Gastroesophageal sphincter (tissue), 4 donors: ENCODE results near the gene C1QL1. TPM values are rescaled to one million over a fixed set of nuclear protein-coding genes. Genes with fewer than 3 reads are reported as not detected.

Source experiments
- ATAC-seq: fragments of 150-250 bp; one replicate; pipeline ENCODE4 v1.9.1; 2016; ENCODE audit warnings: mild to moderate bottlenecking, moderate library complexity
- H3K27ac ChIP-seq, 4 donors: fragments of 200-600 bp; sonication (generic) in 3 of 4; 1 replicate in 3 of 4; 2 replicates in 1 of 4; pipeline ENCODE4 v1.5.1; 2016 to 2019
- H3K27me3 ChIP-seq: fragments of 200-600 bp; sonication (generic); one replicate; pipeline ENCODE4 v1.5.1; 2019
- H3K36me3 ChIP-seq, 2 donors: fragments of 200-600 bp; sonication (generic); one replicate each; pipeline ENCODE4 v1.5.1; 2019; ENCODE audit warnings: control low read depth in 1 of 2
- H3K4me1 ChIP-seq, 3 donors: fragments of 200-600 bp; sonication (generic); 1 replicate in 2 of 3; 2 replicates in 1 of 3; pipeline ENCODE4 v1.5.1; 2016 to 2019; ENCODE audit warnings: control low read depth in 2 of 3
- H3K4me3 ChIP-seq, 2 donors: fragments of 200-600 bp; sonication (generic); one replicate each; pipeline ENCODE4 v1.5.1; 2019; ENCODE audit warnings: mild to moderate bottlenecking in 1 of 2, moderate library complexity in 1 of 2
- H3K9me3 ChIP-seq, 3 donors: fragments of 200-600 bp; sonication (generic); one replicate each; pipeline ENCODE4 v1.5.1; 2017 to 2019; ENCODE audit warnings: control low read depth in 2 of 3
- CTCF ChIP-seq, 4 experiments: fragments of 200-600 bp in 2 of 4; fragments of 450-650 bp in 2 of 4; sonication (generic) in 1 of 4; IDR thresholded peaks; one replicate each; pipeline ENCODE4 v1.5.1; 2017 to 2019; ENCODE audit warnings: antibody characterized with exemption in 4 of 4, mild to moderate bottlenecking in 2 of 4, moderate library complexity in 2 of 4
- EP300 ChIP-seq: sonication (generic); formaldehyde crosslinking; IDR thresholded peaks from one replicate; pipeline ENCODE4 v1.6.1; 2017; ENCODE audit warnings: antibody characterized with exemption, mild to moderate bottlenecking
- POLR2A ChIP-seq, 2 donors: fragments of 450-650 bp; IDR thresholded peaks; one replicate each; pipeline ENCODE4 v1.6.1; 2017; ENCODE audit warnings: antibody characterized with exemption in 2 of 2, mild to moderate bottlenecking in 2 of 2, moderate library complexity in 1 of 2
- POLR2AphosphoS5 ChIP-seq: sonication (generic); formaldehyde crosslinking; IDR thresholded peaks from one replicate; pipeline ENCODE4 v1.6.1; 2017; ENCODE audit warnings: antibody characterized with exemption
- whole genome bisulfite sequencing, 2 donors: methylation state at CpG; one replicate each; pipeline ENCODE4 v1.1.5; 2018; ENCODE audit warnings: low coverage in 1 of 2; 5-methylcytosine and 5-hydroxymethylcytosine counted together
- total RNA-seq, 4 donors: library from RNA; depleted of rRNA; stranded (reverse); fragments of >200 nt; gene quantifications; one replicate each; pipeline ENCODE4 v1.1.0, GENCODE V29; 2016

The C1QL1 gene
- total RNA-seq, 4 donors from 2014 or later = 4.1 to 7.1 (median 5.0) TPM

- 80% methylated on average over 2 of the region's 3 CpGs; no CpG with 5 or more reads in 1 of the 2 donors for WGBS, 2 donors
- Histone ChIP-seq H3K4me3 (no peak overlapping the region), H3K36me3 (no peaks in the 10 kb centered on the region), H3K9me3 (peaks cover 0 to 6% (median 0%) of the 10 kb centered on the region in 3 donors), H3K27me3 (no peaks in the 10 kb centered on the region), H3K27ac (no peak overlapping the region), H3K4me1 (no peaks in the 10 kb centered on the region)
- ATAC-seq = no peak
- TF ChIP-seq POLR2A (IDR thresholded peaks at IDR 0.05) (no peak), POLR2AphosphoS5 (no peak), CTCF (IDR thresholded peaks at IDR 0.05) (no peak), EP300 (no peak)
Measured at GRCh38 chr17:45004388-45004787, 36.3 kb upstream of the C1QL1 start.

- 65% methylated on average over 4 of the region's 8 CpGs; no CpG with 5 or more reads in 1 of the 2 donors for WGBS, 2 donors
Measured at GRCh38 chr17:45003877-45004276, 35.8 kb upstream of the C1QL1 start.

GRCh38 chr17:45001310-45001709 lies 33.2 kb upstream of the C1QL1 start:
- no CpG with 5 or more reads among the region's 3 CpGs for WGBS, 2 donors
- no peak overlapping the region for H3K27ac ChIP-seq
- H3K27me3 ChIP-seq = no peaks in the 10 kb centered on the region

More at GRCh38 chr17:45003877-45004276, 35.8 kb upstream of the C1QL1 start:
- H3K9me3 ChIP-seq = peaks cover 0 to 9% (median 0%) of the 10 kb centered on the region in 3 donors
- H3K4me3 ChIP-seq = no peak overlapping the region
- H3K36me3 ChIP-seq = no peaks in the 10 kb centered on the region
- H3K4me1 ChIP-seq = no peaks in the 10 kb centered on the region
- ATAC-seq = no peak
- H3K27ac ChIP-seq = no peak overlapping the region
- no peaks in the 10 kb centered on the region for H3K27me3 ChIP-seq
- TF ChIP-seq POLR2A (IDR thresholded peaks at IDR 0.05) (no peak), CTCF (IDR thresholded peaks at IDR 0.05) (no peak), EP300 (no peak), POLR2AphosphoS5 (no peak)

GRCh38 chr17:44999433-44999832 lies 31.3 kb upstream of the C1QL1 start:
- Histone ChIP-seq H3K27ac (no peak overlapping the region), H3K4me1 (peaks cover 0 to 5% (median 0%) of the 10 kb centered on the region in 3 donors), H3K4me3 (no peak overlapping the region), H3K27me3 (no peaks in the 10 kb centered on the region), H3K36me3 (no peaks in the 10 kb centered on the region), H3K9me3 (peaks cover 0 to 9% (median 0%) of the 10 kb centered on the region in 3 donors)
- WGBS, 2 donors = 90 to 95% methylated on average over 3 of the region's 3 CpGs
- TF ChIP-seq POLR2AphosphoS5 = no peak
- TF ChIP-seq CTCF (IDR thresholded peaks at IDR 0.05) = no peak
- no peak for TF ChIP-seq EP300
- TF ChIP-seq POLR2A (IDR thresholded peaks at IDR 0.05) = no peak
- ATAC-seq = no peak

More at GRCh38 chr17:45001310-45001709, 33.2 kb upstream of the C1QL1 start:
- no peaks in the 10 kb centered on the region for H3K36me3 ChIP-seq
- H3K4me3 ChIP-seq = no peak overlapping the region
- H3K9me3 ChIP-seq = peaks cover 0 to 9% (median 0%) of the 10 kb centered on the region in 3 donors
- H3K4me1 ChIP-seq = no peaks in the 10 kb centered on the region
- TF ChIP-seq POLR2A (IDR thresholded peaks at IDR 0.05) = no peak
- no peak for TF ChIP-seq EP300
- ATAC-seq = no peak

- ATAC-seq = no peak
- TF ChIP-seq EP300 (no peak), POLR2AphosphoS5 (no peak), POLR2A (IDR thresholded peaks at IDR 0.05) (no peak), CTCF (IDR thresholded peaks at IDR 0.05) (no peak)
- Histone ChIP-seq H3K27ac (no peak overlapping the region), H3K36me3 (no peaks in the 10 kb centered on the region), H3K27me3 (no peaks in the 10 kb centered on the region), H3K4me1 (peaks cover 0 to 5% (median 0%) of the 10 kb centered on the region in 3 donors), H3K9me3 (peaks cover 0 to 9% (median 0%) of the 10 kb centered on the region in 3 donors), H3K4me3 (no peak overlapping the region)
Measured at GRCh38 chr17:44998646-44999045, 30.5 kb upstream of the C1QL1 start.
